ENCODE results near the gene GPRC5D.

The GPRC5D gene

DNA sequence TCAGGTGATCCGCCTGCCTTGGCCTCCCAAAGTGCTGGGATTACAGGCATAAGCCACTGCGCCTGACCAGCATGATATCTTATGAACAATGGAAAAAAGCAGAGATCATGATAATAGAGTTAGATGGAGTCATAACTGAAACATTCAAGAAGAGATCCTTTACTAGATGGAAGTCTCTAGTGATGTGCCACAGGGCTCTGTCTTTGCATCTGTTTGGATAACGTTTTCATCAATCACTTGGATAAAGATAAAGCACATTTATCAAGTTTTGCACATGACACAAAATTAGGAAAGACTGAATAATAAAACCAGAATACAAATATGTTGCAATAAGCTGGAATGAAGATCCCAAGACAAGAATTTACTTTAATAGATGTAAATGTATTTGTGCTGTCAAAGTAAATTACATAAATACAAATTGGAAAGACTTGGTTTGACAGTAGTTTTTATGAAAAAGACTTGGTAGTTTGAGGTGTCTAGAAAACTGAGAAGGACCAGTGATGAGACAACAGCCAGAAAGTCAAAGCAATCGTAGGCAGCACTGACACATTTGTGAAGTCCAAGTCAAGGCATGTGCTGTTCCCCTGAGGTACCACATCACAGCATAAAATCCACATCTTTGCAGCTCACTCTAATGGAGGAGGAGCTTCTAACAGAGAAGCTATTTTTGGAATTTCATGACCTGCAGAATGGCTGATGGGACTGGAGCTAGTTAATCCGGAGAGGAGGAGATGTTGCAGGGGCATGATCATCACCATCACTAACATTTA lies 32.1 kb downstream of the GPRC5D start:
- Histone ChIP-seq H3K4me3 (ENCODE audit: insufficient read depth in 1 of 2, low read depth in 1 of 2, low read length in 2 of 2) (no peak overlapping the region), H4K8ac (ENCODE audit: low read length) (no peak overlapping the region), H2BK5ac (ENCODE audit: low read depth, low read length, poor library complexity, severe bottlenecking) (no peak overlapping the region), H3K14ac (ENCODE audit: low read length in 2 of 2) (no peak overlapping the region), H3K27me3 (ENCODE audit: control insufficient read depth in 1 of 2, insufficient read depth in 1 of 2, low read length in 2 of 2) (no peaks in the 10 kb centered on the region), H3K27ac (ENCODE audit: low read length, poor library complexity, severe bottlenecking) (no peak overlapping the region), H2AK5ac (ENCODE audit: low read length, severe bottlenecking) (no peak overlapping the region), H3K4me2 (ENCODE audit: low read length, poor library complexity, severe bottlenecking) (no peak overlapping the region), H3K9me3 (ENCODE audit: control insufficient read depth, low read length) (no peaks in the 10 kb centered on the region), H3K18ac (ENCODE audit: low read depth in 1 of 2, low read length in 2 of 2) (no peak overlapping the region), H3K79me1 (replicated peaks; ENCODE audit: low read length, poor library complexity, severe bottlenecking) (no peaks in the 10 kb centered on the region), H3K23ac (ENCODE audit: low read length in 2 of 2) (no peak overlapping the region), H3K4me1 (ENCODE audit: control insufficient read depth, insufficient read depth, low read depth, low read length) (no peaks in the 10 kb centered on the region), H4K91ac (ENCODE audit: low read length) (no peak overlapping the region), H2BK12ac (ENCODE audit: low read length in 2 of 2) (no peak overlapping the region), H3K4ac (ENCODE audit: low read depth in 1 of 2, low read length in 2 of 2) (no peak overlapping the region), H3K36me3 (ENCODE audit: control insufficient read depth in 1 of 2, insufficient read depth in 2 of 2, low read depth in 1 of 2, low read length in 2 of 2) (peaks cover 0 to 2% of the 10 kb centered on the region in 2 experiments), H2BK15ac (ENCODE audit: low read depth, poor library complexity, severe bottlenecking) (no peak overlapping the region), H2BK120ac (ENCODE audit: low read depth, low read length) (no peak overlapping the region), H2AFZ (ENCODE audit: low read depth, low read length) (no peak overlapping the region), H3K9ac (ENCODE audit: low read length) (peak overlapping the region; percentile 0)
- DNase-seq: no peak
- 96% methylated on average over 3 of the region's 5 CpGs for whole genome bisulfite sequencing

DNA sequence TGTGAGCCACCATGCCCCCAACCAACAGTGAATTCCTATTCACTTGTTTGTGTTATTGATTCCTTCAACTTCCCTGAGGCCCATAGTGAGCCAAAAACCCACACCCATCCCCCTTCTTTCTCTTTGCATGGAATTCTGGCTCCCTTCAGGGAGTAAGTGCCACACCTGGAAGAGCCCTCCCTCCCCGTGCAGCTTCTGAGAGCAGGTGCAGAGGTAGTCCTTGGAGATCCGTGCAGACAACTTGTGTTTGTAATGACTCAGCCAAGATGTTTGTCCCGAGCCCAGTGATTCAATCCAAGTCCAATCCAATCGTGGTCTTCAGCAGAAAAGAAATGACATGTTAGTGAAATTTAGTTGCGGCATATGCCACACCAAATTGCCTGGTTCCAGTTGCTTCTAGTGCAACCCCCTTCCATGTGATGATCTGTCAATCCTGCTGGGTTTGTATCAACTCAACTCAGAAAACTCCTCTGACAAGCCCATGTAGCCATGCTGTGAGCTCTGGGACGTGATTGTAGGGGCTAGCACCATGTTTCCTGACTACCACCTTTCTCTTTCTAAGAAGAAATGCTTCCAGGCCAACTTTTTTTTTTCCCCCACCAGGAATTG lies 33.1 kb downstream of the GPRC5D start:
- H3K4me1 ChIP-seq (ENCODE audit: control insufficient read depth, insufficient read depth, low read depth, low read length): no peaks in the 10 kb centered on the region
- H3K27me3 ChIP-seq (ENCODE audit: control insufficient read depth in 1 of 2, insufficient read depth in 1 of 2, low read length in 2 of 2): no peaks in the 10 kb centered on the region
- H3K4ac ChIP-seq (ENCODE audit: low read depth in 1 of 2, low read length in 2 of 2): no peak overlapping the region
- H4K91ac ChIP-seq (ENCODE audit: low read length): no peak overlapping the region
- no peak overlapping the region for H2BK12ac ChIP-seq (ENCODE audit: low read length in 2 of 2)
- peaks cover 0 to 2% of the 10 kb centered on the region in 2 experiments for H3K36me3 ChIP-seq (ENCODE audit: control insufficient read depth in 1 of 2, insufficient read depth in 2 of 2, low read depth in 1 of 2, low read length in 2 of 2)
- H2BK15ac ChIP-seq (ENCODE audit: low read depth, poor library complexity, severe bottlenecking): no peak overlapping the region
- no peak overlapping the region for H3K23ac ChIP-seq (ENCODE audit: low read length in 2 of 2)
- no peak overlapping the region for H4K8ac ChIP-seq (ENCODE audit: low read length)
- no peaks in the 10 kb centered on the region for H3K9me3 ChIP-seq (ENCODE audit: control insufficient read depth, low read length)
- no peak overlapping the region for H2AK5ac ChIP-seq (ENCODE audit: low read length, severe bottlenecking)
- no peak overlapping the region for H3K18ac ChIP-seq (ENCODE audit: low read depth in 1 of 2, low read length in 2 of 2)
- no peak overlapping the region for H3K14ac ChIP-seq (ENCODE audit: low read length in 2 of 2)
- no peak overlapping the region for H3K9ac ChIP-seq (ENCODE audit: low read length)
- no peaks in the 10 kb centered on the region for H3K79me1 ChIP-seq (replicated peaks; ENCODE audit: low read length, poor library complexity, severe bottlenecking)
- 71% methylated on average over 6 of the region's 6 CpGs for WGBS
- H3K4me2 ChIP-seq (ENCODE audit: low read length, poor library complexity, severe bottlenecking): no peak overlapping the region
- H3K27ac ChIP-seq (ENCODE audit: low read length, poor library complexity, severe bottlenecking): no peak overlapping the region
- no peak overlapping the region for H2BK120ac ChIP-seq (ENCODE audit: low read depth, low read length)
- DNase-seq: no peak
- no peak overlapping the region for H2BK5ac ChIP-seq (ENCODE audit: low read depth, low read length, poor library complexity, severe bottlenecking)
- no peak overlapping the region for H2AFZ ChIP-seq (ENCODE audit: low read depth, low read length)
- no peak overlapping the region for H3K4me3 ChIP-seq (ENCODE audit: insufficient read depth in 1 of 2, low read depth in 1 of 2, low read length in 2 of 2)

DNA sequence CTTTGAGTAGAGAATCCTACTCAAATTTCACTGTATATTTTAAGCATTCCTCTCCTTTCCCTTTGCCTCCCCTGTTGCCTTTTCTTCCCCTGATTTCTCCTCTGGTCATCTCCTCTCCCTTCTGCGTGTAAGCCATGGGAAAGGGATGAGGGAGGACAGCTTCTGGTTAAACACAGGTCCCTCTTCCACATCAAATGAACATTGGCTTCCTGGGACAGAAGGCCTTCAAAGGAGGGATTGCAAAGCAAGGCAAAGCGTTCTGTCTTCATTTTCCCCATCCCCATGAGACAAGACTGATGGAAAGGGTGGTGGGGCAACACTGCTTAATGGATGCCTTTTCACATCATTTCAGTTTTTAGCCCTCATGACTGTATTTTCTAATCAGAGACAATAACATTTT lies 34.5 kb downstream of the GPRC5D start:
- Histone ChIP-seq H2BK5ac (ENCODE audit: low read depth, low read length, poor library complexity, severe bottlenecking) (no peak overlapping the region), H2AK5ac (ENCODE audit: low read length, severe bottlenecking) (no peak overlapping the region), H3K23ac (ENCODE audit: low read length in 2 of 2) (no peak overlapping the region), H4K91ac (ENCODE audit: low read length) (no peak overlapping the region), H3K36me3 (ENCODE audit: control insufficient read depth in 1 of 2, insufficient read depth in 2 of 2, low read depth in 1 of 2, low read length in 2 of 2) (peaks cover 6 to 8% of the 10 kb centered on the region in 2 experiments), H3K27me3 (ENCODE audit: control insufficient read depth in 1 of 2, insufficient read depth in 1 of 2, low read length in 2 of 2) (no peaks in the 10 kb centered on the region), H4K8ac (ENCODE audit: low read length) (no peak overlapping the region), H3K4ac (ENCODE audit: low read depth in 1 of 2, low read length in 2 of 2) (no peak overlapping the region), H2AFZ (ENCODE audit: low read depth, low read length) (no peak overlapping the region), H3K9ac (ENCODE audit: low read length) (peak overlapping the region; percentile 79), H2BK120ac (ENCODE audit: low read depth, low read length) (no peak overlapping the region), H2BK15ac (ENCODE audit: low read depth, poor library complexity, severe bottlenecking) (no peak overlapping the region), H3K18ac (ENCODE audit: low read depth in 1 of 2, low read length in 2 of 2) (no peak overlapping the region), H3K4me3 (ENCODE audit: insufficient read depth in 1 of 2, low read depth in 1 of 2, low read length in 2 of 2) (no peak overlapping the region), H3K4me2 (ENCODE audit: low read length, poor library complexity, severe bottlenecking) (no peak overlapping the region), H2BK12ac (ENCODE audit: low read length in 2 of 2) (no peak overlapping the region), H3K79me1 (replicated peaks; ENCODE audit: low read length, poor library complexity, severe bottlenecking) (no peaks in the 10 kb centered on the region), H3K27ac (ENCODE audit: low read length, poor library complexity, severe bottlenecking) (no peak overlapping the region), H3K4me1 (ENCODE audit: control insufficient read depth, insufficient read depth, low read depth, low read length) (no peaks in the 10 kb centered on the region), H3K14ac (ENCODE audit: low read length in 2 of 2) (no peak overlapping the region), H3K9me3 (ENCODE audit: control insufficient read depth, low read length) (no peaks in the 10 kb centered on the region)
- 71% methylated on average over 1 of the region's 2 CpGs for WGBS
- no peak for DNase-seq

DNA sequence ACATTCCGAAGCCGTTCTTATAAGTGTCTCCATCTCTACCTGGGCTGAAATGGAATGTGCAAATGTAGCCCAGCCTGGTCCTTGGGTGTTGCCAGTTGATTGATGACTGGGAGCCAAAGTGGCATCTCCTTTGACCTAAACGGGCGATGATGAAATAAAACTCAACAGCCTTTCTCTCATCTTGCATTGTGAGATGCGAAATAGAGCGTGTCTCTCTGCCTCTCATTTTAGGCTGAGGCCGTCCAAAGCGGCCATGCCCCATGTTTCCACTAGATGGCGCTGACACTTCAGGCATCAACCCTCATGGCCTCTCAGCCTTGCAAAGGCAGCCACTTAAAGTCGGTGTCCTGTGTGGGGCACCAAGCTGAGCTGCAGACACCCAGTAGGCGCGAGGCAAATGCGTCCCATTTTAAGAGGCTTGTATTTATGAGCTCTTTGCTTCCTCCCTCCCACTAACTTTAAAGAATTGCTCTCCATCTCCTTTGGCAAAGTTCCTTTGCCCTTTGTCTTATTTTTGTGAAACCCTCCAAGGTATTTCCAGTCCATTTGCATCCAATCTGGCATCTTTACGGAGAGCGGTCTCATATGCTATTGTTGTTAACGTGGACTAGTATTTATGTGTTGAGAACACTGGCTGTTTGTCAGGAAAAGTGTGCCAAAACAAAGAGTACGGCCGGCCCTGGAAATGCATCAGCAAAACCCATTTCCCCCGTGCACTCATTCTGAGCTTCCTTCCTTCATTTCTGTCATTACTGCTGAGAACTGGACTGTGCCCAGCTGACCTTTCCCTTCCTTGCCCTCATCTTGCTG lies 35.6 kb downstream of the GPRC5D start:
- Histone ChIP-seq H3K9ac (ENCODE audit: low read length) (peak overlapping the region; percentile 79), H4K91ac (ENCODE audit: low read length) (no peak overlapping the region), H2BK120ac (ENCODE audit: low read depth, low read length) (no peak overlapping the region), H3K18ac (ENCODE audit: low read depth in 1 of 2, low read length in 2 of 2) (peak overlapping the region in 1 of 2 experiments; percentile 1), H2AK5ac (ENCODE audit: low read length, severe bottlenecking) (no peak overlapping the region), H3K79me1 (replicated peaks; ENCODE audit: low read length, poor library complexity, severe bottlenecking) (no peaks in the 10 kb centered on the region), H3K14ac (ENCODE audit: low read length in 2 of 2) (no peak overlapping the region), H2BK15ac (ENCODE audit: low read depth, poor library complexity, severe bottlenecking) (no peak overlapping the region), H4K8ac (ENCODE audit: low read length) (no peak overlapping the region), H3K4me1 (ENCODE audit: control insufficient read depth, insufficient read depth, low read depth, low read length) (no peaks in the 10 kb centered on the region), H2BK5ac (ENCODE audit: low read depth, low read length, poor library complexity, severe bottlenecking) (no peak overlapping the region), H3K23ac (ENCODE audit: low read length in 2 of 2) (no peak overlapping the region), H2BK12ac (ENCODE audit: low read length in 2 of 2) (no peak overlapping the region), H3K9me3 (ENCODE audit: control insufficient read depth, low read length) (no peaks in the 10 kb centered on the region), H3K36me3 (ENCODE audit: control insufficient read depth in 1 of 2, insufficient read depth in 2 of 2, low read depth in 1 of 2, low read length in 2 of 2) (peaks cover 6 to 11% of the 10 kb centered on the region in 2 experiments), H3K27ac (ENCODE audit: low read length, poor library complexity, severe bottlenecking) (no peak overlapping the region), H3K4ac (ENCODE audit: low read depth in 1 of 2, low read length in 2 of 2) (no peak overlapping the region), H3K4me3 (ENCODE audit: insufficient read depth in 1 of 2, low read depth in 1 of 2, low read length in 2 of 2) (peak overlapping the region in 1 of 2 experiments; percentile 50), H3K4me2 (ENCODE audit: low read length, poor library complexity, severe bottlenecking) (no peak overlapping the region), H3K27me3 (ENCODE audit: control insufficient read depth in 1 of 2, insufficient read depth in 1 of 2, low read length in 2 of 2) (no peaks in the 10 kb centered on the region), H2AFZ (ENCODE audit: low read depth, low read length) (no peak overlapping the region)
- WGBS: 42% methylated on average over 18 of the region's 19 CpGs
- peak; percentile 80 for DNase-seq
